T-cell (primary cell): ENCODE data around the gene DDI1. TPM values are rescaled to one million over a fixed set of nuclear protein-coding genes. Genes with fewer than 3 reads are reported as not detected.

Source experiments
- ATAC-seq, 4 experiments: fragments of 200-7000 bp in 3 of 4; fragments of 150-1000 bp in 1 of 4; cut with Tn5 transposase; replicated peaks in 1 of 4; 1 replicate in 3 of 4; 2 replicates in 1 of 4; pipeline ENCODE4 v1.10.0; 2021; ENCODE audit warnings: moderate library complexity in 3 of 4, mild to moderate bottlenecking in 2 of 4, moderate number of reproducible peaks in 1 of 4
- CTCF ChIA-PET, 2 donors: fragments of 300-600 bp; sonication (Branson Sonifier 250); formaldehyde crosslinking; loops; one replicate each; lab custom pipeline; 2022; ENCODE audit warnings: antibody characterized with exemption in 2 of 2; lab: Charles Lee
- POLR2A ChIA-PET, 2 donors: fragments of 300-600 bp; sonication (Branson Sonifier 250); formaldehyde crosslinking; loops; one replicate each; lab custom pipeline; 2022; ENCODE audit warnings: antibody characterized with exemption in 2 of 2; lab: Charles Lee
- DNase-seq, 35 experiments: peaks; one replicate each; pipeline versions ENCODE4 v3.0.0 to v3.0.0-alpha.2; 2013 to 2023
- H3K27ac ChIP-seq: one replicate; pipeline ENCODE4 v1.5.1; 2013; ENCODE audit warnings: low read length
- H3K27me3 ChIP-seq, 2 experiments: replicated peaks in 1 of 2; 1 replicate in 1 of 2; 2 replicates in 1 of 2; pipeline versions ENCODE4 v1.6.1 to v1.7.0; 2013; ENCODE audit warnings: low read length in 1 of 2, mixed read lengths in 1 of 2; ENCODE audit not compliant: control insufficient read depth in 2 of 2, insufficient read depth in 2 of 2; ENCODE audit errors: extremely low read depth in 1 of 2
- H3K36me3 ChIP-seq, 2 donors: 1 replicate in 1 of 2; 2 replicates in 1 of 2; pipeline versions ENCODE4 v1.6.1 to v1.7.0; 2013; ENCODE audit warnings: low read length in 1 of 2; ENCODE audit not compliant: control insufficient read depth in 2 of 2, insufficient read depth in 1 of 2; ENCODE audit errors: extremely low read depth in 1 of 2
- H3K4me1 ChIP-seq, 2 experiments: 1 replicate in 1 of 2; 2 replicates in 1 of 2; pipeline versions ENCODE4 v1.6.1 to v1.7.0; 2013; ENCODE audit warnings: low read length in 2 of 2, mixed read lengths in 1 of 2; ENCODE audit not compliant: insufficient read depth in 2 of 2, control insufficient read depth in 1 of 2; ENCODE audit errors: extremely low read depth in 1 of 2
- H3K4me3 ChIP-seq, 2 donors: 1 replicate in 1 of 2; 2 replicates in 1 of 2; pipeline versions ENCODE4 v1.5.1 to v1.7.0; 2013; ENCODE audit warnings: mild to moderate bottlenecking in 2 of 2, low read length in 1 of 2, moderate library complexity in 1 of 2; ENCODE audit not compliant: control insufficient read depth in 1 of 2; ENCODE audit errors: extremely low read depth in 1 of 2
- H3K9me3 ChIP-seq: 2 replicates; pipeline ENCODE4 v1.7.0; 2013
- H3K27ac Mint-ChIP-seq, 2 donors: one replicate each; pipeline ENCODE4 v1.8.0; 2020 to 2021; ENCODE audit warnings: mild to moderate bottlenecking in 2 of 2, mixed read lengths in 2 of 2
- H3K27me3 Mint-ChIP-seq, 2 donors: one replicate each; pipeline ENCODE4 v1.8.0; 2021 to 2022; ENCODE audit warnings: mixed read lengths in 2 of 2
- H3K36me3 Mint-ChIP-seq: one replicate; pipeline ENCODE4 v1.8.0; 2021; ENCODE audit warnings: mixed read lengths
- H3K4me1 Mint-ChIP-seq, 3 donors: one replicate each; pipeline ENCODE4 v1.8.0; 2020 to 2022; ENCODE audit warnings: mixed read lengths in 3 of 3, mild to moderate bottlenecking in 1 of 3
- H3K4me3 Mint-ChIP-seq, 3 donors: one replicate each; pipeline ENCODE4 v1.8.0; 2020 to 2022; ENCODE audit warnings: mild to moderate bottlenecking in 3 of 3, mixed read lengths in 3 of 3, moderate library complexity in 3 of 3
- H3K9me3 Mint-ChIP-seq, 3 donors: one replicate each; pipeline ENCODE4 v1.8.0; 2020 to 2022; ENCODE audit warnings: mixed read lengths in 3 of 3
- WGBS: methylation state at CpG from one replicate; pipeline ENCODE4 v1.1.5; 2013; ENCODE audit warnings: missing lambda C conversion rate; ENCODE audit not compliant: insufficient coverage; 5-methylcytosine and 5-hydroxymethylcytosine counted together
- total RNA-seq, 35 experiments: library from RNA in 6 of 35; stranded (reverse) in 6 of 35; fragments of 120-200 nt in 1 of 35; gene quantifications; one replicate each; pipeline versions ENCODE4 v1.2.1 to v1.2.4 and lab custom pipeline; 2013 to 2026

Gene DDI1
- total RNA-seq, 5 donors from 2014 or later (not counting 1 experiment from before 2014, with no cell fraction given), result not detected

- no peak overlapping the region for H3K27ac ChIP-seq
- no peak for DNase-seq
- Mint-ChIP-seq H3K4me1 (no peaks in the 10 kb centered on the region), H3K4me3 (no peak overlapping the region), H3K27ac (no peak overlapping the region), H3K36me3 (no peaks in the 10 kb centered on the region), H3K27me3 (no peaks in the 10 kb centered on the region), H3K9me3 (no peaks in the 10 kb centered on the region)
- ChIA-PET CTCF (no interaction called here), POLR2A (no interaction called here)
- H3K4me3 ChIP-seq, result no peak overlapping the region
- no peaks in the 10 kb centered on the region for H3K36me3 ChIP-seq
- no peaks in the 10 kb centered on the region for H3K27me3 ChIP-seq
- no peak for ATAC-seq
- H3K4me1 ChIP-seq, result no peaks in the 10 kb centered on the region
- no peaks in the 10 kb centered on the region for H3K9me3 ChIP-seq
- 86% methylated on average over 1 of the region's 1 CpG for WGBS
These were observed 31.1 kb downstream of the DDI1 start for GRCh38 chr11:104067534-104067933.

- Mint-ChIP-seq H3K4me1 (no peaks in the 10 kb centered on the region), H3K36me3 (no peaks in the 10 kb centered on the region), H3K4me3 (no peak overlapping the region), H3K27me3 (peaks cover 0 to 6% of the 10 kb centered on the region in 2 donors), H3K27ac (no peak overlapping the region), H3K9me3 (no peaks in the 10 kb centered on the region)
- no CpG with 5 or more reads among the region's 3 CpGs for WGBS
- Histone ChIP-seq H3K4me1 (no peaks in the 10 kb centered on the region), H3K36me3 (no peaks in the 10 kb centered on the region), H3K4me3 (no peak overlapping the region), H3K9me3 (no peaks in the 10 kb centered on the region), H3K27ac (no peak overlapping the region), H3K27me3 (no peaks in the 10 kb centered on the region)
- ChIA-PET CTCF (no interaction called here), POLR2A (no interaction called here)
- ATAC-seq (no peak), DNase-seq (peak in 1 of 35 experiments; percentile 1)
These were observed 37.7 kb downstream of the DDI1 start for GRCh38 chr11:104073950-104074705.

GRCh38 chr11:104075091-104075490 is 38.7 kb downstream of the DDI1 start:
- CTCF ChIA-PET, result no interaction called here

DNA sequence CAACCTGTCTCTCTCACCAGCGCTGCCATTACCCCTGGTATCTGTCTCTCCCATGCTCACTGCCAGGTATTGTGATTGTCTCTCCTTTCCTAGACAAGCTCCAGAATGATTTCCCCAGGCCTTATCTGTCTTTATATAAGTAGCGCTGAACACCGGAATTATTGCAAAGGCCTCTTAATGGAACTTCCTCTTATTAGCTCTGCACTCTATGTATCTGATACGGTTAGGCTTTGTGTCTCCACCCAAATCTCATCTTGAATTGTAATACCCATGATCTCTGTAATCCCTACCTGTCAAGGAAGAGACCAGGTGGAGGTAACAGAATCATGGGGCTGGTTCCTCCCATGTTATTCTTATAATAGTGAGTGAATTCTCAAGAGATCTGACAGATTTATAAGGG is 39.3 kb downstream of the DDI1 start:
- H3K36me3 ChIP-seq, result no peaks in the 10 kb centered on the region
- CTCF ChIA-PET, result no interaction called here
- POLR2A ChIA-PET, result no interaction called here
- Mint-ChIP-seq H3K36me3 (no peaks in the 10 kb centered on the region), H3K27ac (no peak overlapping the region), H3K9me3 (no peaks in the 10 kb centered on the region), H3K4me1 (no peaks in the 10 kb centered on the region), H3K27me3 (peaks cover 0 to 6% of the 10 kb centered on the region in 2 donors), H3K4me3 (no peak overlapping the region)
- H3K27ac ChIP-seq, result no peak overlapping the region
- ATAC-seq (no peak), DNase-seq (no peak)
- 92% methylated on average over 1 of the region's 4 CpGs for WGBS
- H3K27me3 ChIP-seq, result no peaks in the 10 kb centered on the region
- H3K4me3 ChIP-seq, result no peak overlapping the region
- H3K4me1 ChIP-seq, result no peaks in the 10 kb centered on the region
- H3K9me3 ChIP-seq, result no peaks in the 10 kb centered on the region

More at GRCh38 chr11:104075091-104075490, 38.7 kb downstream of the DDI1 start:
- no peak overlapping the region for H3K4me3 Mint-ChIP-seq
- Histone ChIP-seq H3K27me3 (no peaks in the 10 kb centered on the region), H3K36me3 (no peaks in the 10 kb centered on the region), H3K9me3 (no peaks in the 10 kb centered on the region), H3K4me3 (no peak overlapping the region), H3K27ac (no peak overlapping the region), H3K4me1 (no peaks in the 10 kb centered on the region)
- no peaks in the 10 kb centered on the region for H3K36me3 Mint-ChIP-seq
- DNase-seq, result no peak
- H3K27me3 Mint-ChIP-seq, result peaks cover 0 to 6% of the 10 kb centered on the region in 2 donors
- H3K4me1 Mint-ChIP-seq, result no peaks in the 10 kb centered on the region
- ATAC-seq, result no peak
- H3K27ac Mint-ChIP-seq, result no peak overlapping the region
- POLR2A ChIA-PET, result interaction anchor here in 1 of 2 donors (0.7 kb wide), 1 partner anchor 312 kb away, joined by 3 read pairs; no protein-coding TSS in a partner anchor
- H3K9me3 Mint-ChIP-seq, result no peaks in the 10 kb centered on the region

GRCh38 chr11:104076455-104076854 is 40.0 kb downstream of the DDI1 start:
- POLR2A ChIA-PET, result no interaction called here

GRCh38 chr11:104078245-104078644 is 41.8 kb downstream of the DDI1 start:
- H3K9me3 ChIP-seq, result no peaks in the 10 kb centered on the region
- ATAC-seq, result no peak
- no peaks in the 10 kb centered on the region for H3K27me3 ChIP-seq
- peaks cover 0 to 6% of the 10 kb centered on the region in 2 donors for H3K27me3 Mint-ChIP-seq
- POLR2A ChIA-PET, result no interaction called here
- no peaks in the 10 kb centered on the region for H3K9me3 Mint-ChIP-seq
- CTCF ChIA-PET, result no interaction called here
- no peak overlapping the region for H3K4me3 Mint-ChIP-seq
- WGBS, result 44% methylated on average over 2 of the region's 4 CpGs
- H3K4me3 ChIP-seq, result no peak overlapping the region
- no peaks in the 10 kb centered on the region for H3K36me3 ChIP-seq
- no peaks in the 10 kb centered on the region for H3K4me1 Mint-ChIP-seq
- DNase-seq, result no peak
- no peaks in the 10 kb centered on the region for H3K4me1 ChIP-seq
- H3K36me3 Mint-ChIP-seq, result no peaks in the 10 kb centered on the region
- H3K27ac ChIP-seq, result no peak overlapping the region
- H3K27ac Mint-ChIP-seq, result no peak overlapping the region

More at GRCh38 chr11:104076455-104076854, 40.0 kb downstream of the DDI1 start:
- ATAC-seq (no peak), DNase-seq (no peak)
- Mint-ChIP-seq H3K4me3 (no peak overlapping the region), H3K4me1 (no peaks in the 10 kb centered on the region), H3K36me3 (no peaks in the 10 kb centered on the region), H3K27ac (no peak overlapping the region), H3K9me3 (no peaks in the 10 kb centered on the region), H3K27me3 (peaks cover 0 to 6% of the 10 kb centered on the region in 2 donors)
- WGBS, result no CpG with 5 or more reads among the region's 2 CpGs
- no peak overlapping the region for H3K27ac ChIP-seq
- no peak overlapping the region for H3K4me3 ChIP-seq
- no peaks in the 10 kb centered on the region for H3K9me3 ChIP-seq
- H3K27me3 ChIP-seq, result no peaks in the 10 kb centered on the region
- H3K36me3 ChIP-seq, result no peaks in the 10 kb centered on the region
- no peaks in the 10 kb centered on the region for H3K4me1 ChIP-seq
- CTCF ChIA-PET, result no interaction called here
